Karpas-422 (cell line): ENCODE data around the gene DHDH. TPM values are rescaled to one million over a fixed set of nuclear protein-coding genes. Genes with fewer than 3 reads are reported as not detected.

Source experiments
- DNase-seq: peaks from one replicate; pipeline ENCODE4 v3.0.0-alpha.2; 2015
- H2AFZ ChIP-seq: fragments of 200-600 bp; sonication (generic); 2 replicates; pipeline ENCODE4 v1.6.1; 2014; ENCODE audit warnings: antibody characterized with exemption, low read length, mixed read lengths
- H3K27ac ChIP-seq: fragments of 200-600 bp; sonication (generic); 2 replicates; pipeline ENCODE4 v1.5.1; 2014; ENCODE audit warnings: mild to moderate bottlenecking, low read length, moderate library complexity
- H3K27me3 ChIP-seq: fragments of 200-600 bp; sonication (generic); 2 replicates; pipeline ENCODE4 v1.6.1; 2014; ENCODE audit warnings: low read length, mixed read lengths
- H3K36me3 ChIP-seq: fragments of 200-600 bp; sonication (generic); 2 replicates; pipeline ENCODE4 v1.6.1; 2014; ENCODE audit warnings: low read length, mixed read lengths; ENCODE audit not compliant: insufficient read depth
- H3K4me1 ChIP-seq: fragments of 200-600 bp; sonication (generic); 2 replicates; pipeline ENCODE4 v1.6.1; 2014; ENCODE audit warnings: mild to moderate bottlenecking, low read length, mixed read lengths
- H3K4me2 ChIP-seq: fragments of 200-600 bp; sonication (generic); 2 replicates; pipeline ENCODE4 v1.6.1; 2014; ENCODE audit warnings: low read length, low read depth, mild to moderate bottlenecking; ENCODE audit not compliant: poor library complexity, severe bottlenecking
- H3K4me3 ChIP-seq: fragments of 200-600 bp; sonication (generic); 2 replicates; pipeline ENCODE4 v1.5.1; 2014; ENCODE audit warnings: mild to moderate bottlenecking, antibody characterized with exemption, low read length, mixed read lengths
- H3K79me2 ChIP-seq: fragments of 200-600 bp; sonication (generic); 2 replicates; pipeline ENCODE4 v1.6.1; 2014; ENCODE audit warnings: mild to moderate bottlenecking, low read length, mixed read lengths
- H3K9ac ChIP-seq: fragments of 200-600 bp; sonication (generic); 2 replicates; pipeline ENCODE4 v1.6.0; 2014; ENCODE audit warnings: low read length
- H3K9me2 ChIP-seq: fragments of 200-600 bp; sonication (generic), shearing (Covaris generic); replicated peaks from 2 replicates; pipeline ENCODE4 v1.6.0; 2014; ENCODE audit warnings: mild to moderate bottlenecking, low read length, moderate library complexity; ENCODE audit not compliant: insufficient read depth
- H3K9me3 ChIP-seq: fragments of 300-700, 200-600 bp; sonication (generic); 2 replicates; pipeline ENCODE4 v1.6.1; 2014; ENCODE audit warnings: low read length, mixed read lengths
- H4K20me1 ChIP-seq: fragments of 200-600 bp; sonication (generic); 2 replicates; pipeline ENCODE4 v1.6.1; 2014; ENCODE audit warnings: mild to moderate bottlenecking, antibody characterized with exemption, low read length, low read depth; ENCODE audit not compliant: insufficient read depth
- total RNA-seq: library from RNA; depleted of rRNA; stranded (reverse); fragments of >200 nt; shearing (Covaris generic); gene quantifications from 2 replicates; pipeline ENCODE4 v1.2.3, GENCODE V29; 2014; ENCODE audit warnings: low replicate concordance

Gene DHDH
- total RNA-seq, 1 experiment from 2014 or later, result 3.3 TPM

GRCh38 chr19:48968179-48968661 lies 34.7 kb downstream of the DHDH start:
- Histone ChIP-seq H3K27ac (peak overlapping the region; percentile 78), H4K20me1 (peaks cover 12% of the 10 kb centered on the region), H3K9me2 (no peaks in the 10 kb centered on the region), H3K79me2 (peaks cover 12% of the 10 kb centered on the region), H3K9ac (peak overlapping the region; percentile 29; the same call in 1 of the 2 replicates), H3K4me3 (no peak overlapping the region), H3K36me3 (peaks cover 37% of the 10 kb centered on the region), H3K4me1 (peaks cover 58% of the 10 kb centered on the region), H3K9me3 (no peaks in the 10 kb centered on the region), H3K27me3 (no peaks in the 10 kb centered on the region), H3K4me2 (no peak overlapping the region), H2AFZ (no peak overlapping the region)
- DNase-seq, result no peak

DNA sequence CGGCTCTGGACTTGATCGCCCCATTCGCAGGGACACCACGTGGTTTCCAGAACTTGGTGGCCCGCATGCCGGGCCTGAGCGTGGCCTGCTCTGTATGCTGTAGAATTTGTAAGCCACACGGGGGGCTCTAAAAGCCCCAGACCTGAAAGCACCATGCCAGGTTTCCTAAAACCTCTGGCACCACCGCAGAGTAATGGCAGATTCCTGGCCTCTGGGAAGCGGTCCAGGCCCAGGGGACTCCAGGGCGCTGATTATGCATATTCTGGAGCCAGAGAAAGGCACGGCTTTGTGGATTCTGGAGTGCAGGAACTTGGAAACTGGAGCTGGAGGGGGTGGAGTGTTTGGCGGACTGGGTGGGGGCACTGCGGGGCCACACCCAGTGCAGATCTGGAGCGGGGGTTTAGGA lies 35.3 kb downstream of the DHDH start:
- peaks cover 41% of the 10 kb centered on the region for H3K36me3 ChIP-seq
- peaks cover 52% of the 10 kb centered on the region for H3K4me1 ChIP-seq
- H4K20me1 ChIP-seq, result peaks cover 12% of the 10 kb centered on the region
- peak; percentile 60 for DNase-seq
- H3K9ac ChIP-seq, result no peak overlapping the region
- no peak overlapping the region for H2AFZ ChIP-seq
- no peaks in the 10 kb centered on the region for H3K9me3 ChIP-seq
- H3K27me3 ChIP-seq, result no peaks in the 10 kb centered on the region
- H3K9me2 ChIP-seq, result no peaks in the 10 kb centered on the region
- peaks cover 12% of the 10 kb centered on the region for H3K79me2 ChIP-seq
- H3K4me3 ChIP-seq, result no peak overlapping the region
- H3K4me2 ChIP-seq, result no peak overlapping the region
- H3K27ac ChIP-seq, result no peak overlapping the region

DNA sequence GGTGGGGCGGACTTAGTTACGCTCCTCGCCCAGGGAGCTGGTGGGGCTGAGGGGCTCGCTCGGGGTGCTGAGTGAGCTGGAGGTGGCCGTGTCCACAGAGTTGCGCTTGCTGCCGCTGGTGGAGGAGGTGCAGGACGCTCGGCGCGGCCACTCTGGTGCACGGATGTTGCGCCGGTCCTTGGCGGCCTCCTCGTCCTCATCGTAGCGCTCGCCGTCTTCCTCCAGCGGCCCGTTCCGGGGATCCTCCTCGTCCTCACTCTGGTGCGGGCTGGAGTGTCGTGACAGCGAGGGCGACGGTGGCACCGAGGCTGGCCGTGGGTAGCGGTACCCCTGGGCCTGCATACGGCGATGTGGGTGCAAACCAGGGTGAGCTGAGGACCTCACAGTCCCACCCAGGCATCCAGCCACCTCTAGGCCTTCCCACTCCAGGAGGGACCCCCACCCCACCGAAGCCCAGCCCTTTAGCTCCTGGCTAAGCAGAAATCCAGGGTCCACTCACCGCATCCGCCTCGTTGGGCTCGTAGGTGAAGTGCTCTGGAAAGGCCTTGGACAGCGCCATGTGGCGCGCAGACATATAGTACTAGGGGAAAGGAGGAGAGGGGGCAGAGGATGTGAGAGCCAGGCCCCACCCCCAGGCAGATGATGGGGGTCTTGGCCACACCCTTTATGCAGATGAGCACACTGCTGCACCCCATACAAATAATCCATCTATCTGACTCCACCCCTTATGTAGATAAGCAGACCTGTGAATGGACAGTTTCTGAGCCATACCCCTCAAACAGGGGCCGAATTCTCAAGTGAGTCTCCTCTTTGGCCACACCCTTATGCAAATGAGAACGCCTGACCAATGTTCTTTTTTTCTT lies 36.0 kb downstream of the DHDH start:
- Histone ChIP-seq H3K79me2 (peaks cover 12% of the 10 kb centered on the region), H3K9me3 (no peaks in the 10 kb centered on the region), H3K4me3 (no peak overlapping the region), H3K36me3 (peaks cover 47% of the 10 kb centered on the region), H3K27ac (peak overlapping the region; percentile 26; the same call in 1 of the 2 replicates), H3K4me1 (peaks cover 45% of the 10 kb centered on the region), H3K4me2 (peak overlapping the region; percentile 34), H3K9me2 (no peaks in the 10 kb centered on the region), H3K27me3 (no peaks in the 10 kb centered on the region), H3K9ac (no peak overlapping the region), H4K20me1 (peaks cover 12% of the 10 kb centered on the region), H2AFZ (no peak overlapping the region)
- peak; percentile 98 for DNase-seq

DNA sequence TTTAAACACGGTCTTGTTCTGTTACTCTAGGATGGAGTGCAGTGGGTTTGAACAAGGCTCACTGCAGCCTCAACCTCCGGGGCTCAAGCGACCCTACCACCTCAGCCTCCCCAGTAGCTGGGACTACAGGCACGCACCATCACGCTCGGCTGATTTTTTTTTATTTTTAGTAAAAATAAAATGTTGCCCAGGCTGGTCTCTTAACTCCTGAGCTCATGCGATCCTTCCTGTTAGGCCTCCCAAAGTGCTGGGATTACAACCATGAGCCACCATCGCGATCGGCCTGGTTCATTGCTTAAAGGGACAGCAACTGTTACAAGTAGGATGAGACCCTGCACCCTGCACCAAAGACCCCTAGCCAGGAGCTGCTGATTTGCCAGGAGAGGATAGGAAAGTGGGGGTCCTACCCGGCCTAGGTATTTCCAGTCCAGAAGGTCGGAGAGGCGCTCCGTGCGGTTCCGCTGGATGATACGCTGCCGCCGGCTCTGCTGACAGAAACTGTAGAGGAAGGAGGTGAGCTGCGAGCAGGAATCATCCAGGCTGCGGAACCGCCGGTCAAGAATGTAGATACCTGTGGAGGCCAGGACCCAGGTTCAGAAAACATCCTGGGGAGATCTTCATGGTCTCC lies 36.8 kb downstream of the DHDH start:
- Histone ChIP-seq H2AFZ (no peak overlapping the region), H4K20me1 (peaks cover 11% of the 10 kb centered on the region), H3K9me3 (no peaks in the 10 kb centered on the region), H3K27me3 (no peaks in the 10 kb centered on the region), H3K79me2 (peaks cover 11% of the 10 kb centered on the region), H3K36me3 (peaks cover 48% of the 10 kb centered on the region), H3K4me1 (peaks cover 42% of the 10 kb centered on the region), H3K9ac (no peak overlapping the region), H3K4me2 (peak overlapping the region; percentile 34), H3K4me3 (no peak overlapping the region), H3K9me2 (no peaks in the 10 kb centered on the region), H3K27ac (peak overlapping the region; percentile 26; the same call in 1 of the 2 replicates)
- DNase-seq, result peak; percentile 46

GRCh38 chr19:48970923-48971395 lies 37.5 kb downstream of the DHDH start:
- H3K4me2 ChIP-seq, result no peak overlapping the region
- H2AFZ ChIP-seq, result no peak overlapping the region
- peaks cover 5% of the 10 kb centered on the region for H3K79me2 ChIP-seq
- peaks cover 5% of the 10 kb centered on the region for H4K20me1 ChIP-seq
- H3K27me3 ChIP-seq, result no peaks in the 10 kb centered on the region
- peaks cover 41% of the 10 kb centered on the region for H3K4me1 ChIP-seq
- H3K27ac ChIP-seq, result no peak overlapping the region
- DNase-seq, result peak; percentile 97
- H3K9ac ChIP-seq, result no peak overlapping the region
- H3K4me3 ChIP-seq, result no peak overlapping the region
- no peaks in the 10 kb centered on the region for H3K9me2 ChIP-seq
- no peaks in the 10 kb centered on the region for H3K9me3 ChIP-seq
- H3K36me3 ChIP-seq, result peaks cover 44% of the 10 kb centered on the region

GRCh38 chr19:48975947-48976847 lies 42.7 kb downstream of the DHDH start:
- DNase-seq, result peak; percentile 88
- Histone ChIP-seq H3K36me3 (peaks cover 26% of the 10 kb centered on the region), H3K9me3 (no peaks in the 10 kb centered on the region), H3K27ac (no peak overlapping the region), H2AFZ (no peak overlapping the region), H3K79me2 (no peaks in the 10 kb centered on the region), H3K4me1 (peaks cover 2% of the 10 kb centered on the region), H4K20me1 (no peaks in the 10 kb centered on the region), H3K9me2 (no peaks in the 10 kb centered on the region), H3K4me3 (no peak overlapping the region), H3K4me2 (no peak overlapping the region), H3K27me3 (no peaks in the 10 kb centered on the region), H3K9ac (no peak overlapping the region)

DNA sequence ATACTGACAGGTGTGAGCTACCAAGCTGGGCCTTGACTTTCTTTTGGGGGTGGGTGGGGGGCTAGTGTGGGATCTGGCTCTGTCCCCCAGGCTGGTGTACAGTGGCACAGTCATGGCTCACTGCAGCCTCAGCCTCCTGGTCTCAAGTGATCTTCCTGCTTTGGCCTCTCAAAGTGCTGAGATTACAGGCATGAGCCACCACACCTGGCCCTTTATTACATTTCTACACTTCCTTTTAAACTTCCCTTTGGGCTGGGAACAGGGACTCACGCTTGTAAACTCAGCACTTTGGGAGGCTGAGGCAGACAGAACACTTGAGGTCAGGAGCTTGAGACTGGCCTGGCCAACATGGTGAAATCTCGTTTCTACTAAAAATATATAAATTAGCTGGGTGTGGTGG lies 43.6 kb downstream of the DHDH start:
- no peak overlapping the region for H3K4me2 ChIP-seq
- H4K20me1 ChIP-seq, result no peaks in the 10 kb centered on the region

More for the DNA sequence above, 43.6 kb downstream of the DHDH start:
- Histone ChIP-seq H3K4me1 (no peaks in the 10 kb centered on the region), H3K9me2 (no peaks in the 10 kb centered on the region), H3K9ac (no peak overlapping the region), H3K4me3 (no peak overlapping the region), H3K79me2 (no peaks in the 10 kb centered on the region), H3K9me3 (no peaks in the 10 kb centered on the region), H3K27ac (no peak overlapping the region), H3K27me3 (no peaks in the 10 kb centered on the region), H2AFZ (no peak overlapping the region), H3K36me3 (peaks cover 32% of the 10 kb centered on the region)
- DNase-seq, result no peak
